ENCODE measurements around the gene DDX17. TPM values are rescaled to one million over a fixed set of nuclear protein-coding genes. Genes with fewer than 3 reads are reported as not detected.

Gene DDX17
- total and polyA plus RNA-seq, 12 donors: 76.2 to 241 (median 169) TPM

DNA sequence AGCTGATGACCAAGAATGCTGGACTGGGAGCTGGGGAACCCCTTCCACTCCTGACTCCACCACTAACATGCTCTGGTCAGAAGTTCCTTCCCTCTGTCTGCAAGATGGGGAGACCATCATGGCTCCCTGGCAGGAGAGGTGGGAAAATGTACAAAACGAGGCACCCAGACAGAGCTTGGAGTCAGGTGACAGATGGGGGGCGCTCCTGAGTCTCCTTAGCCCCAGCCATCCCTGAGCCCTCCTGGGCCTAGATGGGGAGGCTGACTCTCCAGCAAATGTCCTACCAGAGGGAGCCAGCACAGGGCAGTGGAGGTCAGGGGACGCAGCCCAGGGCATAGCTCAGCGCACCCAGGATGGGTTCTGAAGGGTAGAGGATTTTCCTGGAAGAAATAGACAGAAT, 71.1 kb downstream of the DDX17 start:
- Histone ChIP-seq H3K27me3 (peaks cover 0 to 9% (median 0%) of the 10 kb centered on the region in 7 donors), H3K9me3 (no peaks in the 10 kb centered on the region), H3K4me1 (peaks cover 0 to 46% (median 9%) of the 10 kb centered on the region in 9 donors), H3K4me3 (no peak overlapping the region), H3K27ac (peak overlapping the region in 3 of 10 donors; percentile 67 to 80 (median 70)), H3K36me3 (no peaks in the 10 kb centered on the region)
- ATAC-seq (no peak), DNase-seq (no peak)
- 72 to 81% methylated on average over 4 of the region's 4 CpGs for WGBS, 2 donors
- intact Hi-C loops (cut with DNase I): no loop called here
- peak in 2 of 9 donors; percentile 8 to 10 for TF ChIP-seq CTCF (IDR thresholded peaks at IDR 0.05)

GRCh38 chr22:38433871-38434270, 72.2 kb downstream of the DDX17 start:
- Histone ChIP-seq H3K36me3 (no peaks in the 10 kb centered on the region), H3K27me3 (peaks cover 0 to 5% (median 0%) of the 10 kb centered on the region in 7 donors), H3K4me1 (peaks cover 0 to 50% (median 9%) of the 10 kb centered on the region in 9 donors), H3K4me3 (no peak overlapping the region), H3K9me3 (no peaks in the 10 kb centered on the region), H3K27ac (peak overlapping the region in 2 of 10 donors; percentile 22 to 48)
- no peak for DNase-seq
- no peak for ATAC-seq
- 75 to 79% methylated on average over 8 of the region's 8 CpGs for whole genome bisulfite sequencing, 2 donors
- intact Hi-C loops (cut with DNase I): no loop called here
- TF ChIP-seq CTCF (IDR thresholded peaks at IDR 0.05): no peak

Other genes starting within 250 kb of the DDX17 start
- 10 to 100 TPM; 36.2 to 51.6 (median 46.1) TPM for gene TMEM184B, start 233.3 kb downstream of the DDX17 start, total RNA-seq
- 10 to 100 TPM; 20.8 to 29.7 TPM for gene TMEM184B, start 233.3 kb downstream of the DDX17 start, polyA plus RNA-seq
- 10 to 100 TPM; 64.1 to 88.1 (median 78.6) TPM for gene CSNK1E, start 188.9 kb downstream of the DDX17 start, total RNA-seq
- gene CSNK1E, start 188.9 kb downstream of the DDX17 start, polyA plus RNA-seq: 10 to 100 TPM; 81.6 to 83.4 TPM
- 10 to 100 TPM in 9 of 10 donors, 1 to 10 TPM in 1; 4.9 to 93.3 (median 43.9) TPM for gene KCNJ4, start 51.1 kb downstream of the DDX17 start, total RNA-seq
- 10 to 100 TPM in 1 of 2 donors, 1 to 10 TPM in 1; 7.6 to 19.5 TPM for gene KCNJ4, start 51.1 kb downstream of the DDX17 start, polyA plus RNA-seq
- gene KDELR3, start 38.2 kb downstream of the DDX17 start, total RNA-seq: 10 to 100 TPM in 3 of 10 donors, 1 to 10 TPM in 7; 3.4 to 12.9 (median 7.9) TPM
- gene KDELR3, start 38.2 kb downstream of the DDX17 start, polyA plus RNA-seq: 10 to 100 TPM in 1 of 2 donors, 1 to 10 TPM in 1; 9.4 to 11.5 TPM
- gene DMC1, start 63.9 kb upstream of the DDX17 start, total RNA-seq: 1 to 10 TPM in 8 of 10 donors, under 1 TPM in 2; 0.40 to 3.2 (median 1.4) TPM
- under 1 TPM; 0.12 to 0.15 TPM for gene DMC1, start 63.9 kb upstream of the DDX17 start, polyA plus RNA-seq
- gene FAM227A, start 150.1 kb upstream of the DDX17 start, total RNA-seq: under 1 TPM; 0.11 to 0.97 (median 0.46) TPM
- gene FAM227A, start 150.1 kb upstream of the DDX17 start, polyA plus RNA-seq: under 1 TPM; 0.19 to 0.66 TPM
- 10 to 100 TPM; 33.8 to 51.0 (median 40.5) TPM for gene CBY1, start 150.3 kb upstream of the DDX17 start, total RNA-seq
- 10 to 100 TPM; 41.6 to 74.7 TPM for gene CBY1, start 150.3 kb upstream of the DDX17 start, polyA plus RNA-seq
- gene TOMM22, start 175.6 kb upstream of the DDX17 start, total RNA-seq: 10 to 100 TPM; 55.7 to 86.2 (median 72.2) TPM
- 10 to 100 TPM; 23.0 to 40.7 TPM for gene TOMM22, start 175.6 kb upstream of the DDX17 start, polyA plus RNA-seq
- 10 to 100 TPM; 13.7 to 37.3 (median 21.8) TPM for gene JOSD1, start 194.6 kb upstream of the DDX17 start, total RNA-seq
- gene JOSD1, start 194.6 kb upstream of the DDX17 start, polyA plus RNA-seq: 10 to 100 TPM in 1 of 2 donors, 1 to 10 TPM in 1; 9.6 to 24.2 TPM
- 10 to 100 TPM; 23.0 to 53.2 (median 34.2) TPM for gene GTPBP1, start 199.6 kb upstream of the DDX17 start, total RNA-seq
- gene GTPBP1, start 199.6 kb upstream of the DDX17 start, polyA plus RNA-seq: 10 to 100 TPM; 13.5 to 18.4 TPM
- 100 to 1,000 TPM in 5 of 10 donors, 10 to 100 TPM in 5; 70.2 to 178 (median 97.2) TPM for gene SUN2, start 249.7 kb upstream of the DDX17 start, total RNA-seq
- gene SUN2, start 249.7 kb upstream of the DDX17 start, polyA plus RNA-seq: 100 to 1,000 TPM in 1 of 2 donors, 10 to 100 TPM in 1; 38.6 to 112 TPM